GM19239 (cell line): Measurements from ENCODE around the gene BMP15.

ENCODE experiments used
- DNase-seq: peaks from one replicate; pipeline ENCODE4 v3.0.0; 2011; ENCODE audit warnings: low spot score; ENCODE audit not compliant: insufficient read length
- FAIRE-seq: peaks from 2 replicates; lab custom pipeline; 2011; peaks lifted over from hg19 to GRCh38; lab: Jason Lieb, UNC

The BMP15 gene

GRCh38 chrX:50910685-50911176 lies at the start of gene BMP15:
TSS of gene BMP15 (plus strand) at chrX:50910735. CDS start at chrX:50910784, 49 bp downstream.
- FAIRE-seq (no peak), DNase-seq (no peak)

DNA sequence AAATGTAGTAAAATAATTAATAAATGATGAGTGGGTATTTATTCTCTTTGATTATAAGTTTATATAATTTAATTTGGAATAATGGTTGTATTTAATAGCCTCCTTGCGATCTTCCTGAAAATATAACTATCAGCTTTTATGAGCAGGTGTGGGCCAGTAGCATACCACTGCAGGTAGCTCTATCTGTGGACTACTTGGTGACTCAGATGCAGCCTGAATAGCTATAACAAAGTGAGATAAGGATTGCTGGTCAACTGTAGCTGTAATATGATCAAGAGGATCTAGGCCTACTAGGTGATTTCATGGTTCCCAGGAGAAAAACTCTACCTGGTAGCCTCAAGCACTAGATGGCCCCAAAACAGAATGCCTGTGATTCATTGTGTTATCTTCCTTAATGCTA lies 47.1 kb upstream of the BMP15 start:
- FAIRE-seq: no peak

DNA sequence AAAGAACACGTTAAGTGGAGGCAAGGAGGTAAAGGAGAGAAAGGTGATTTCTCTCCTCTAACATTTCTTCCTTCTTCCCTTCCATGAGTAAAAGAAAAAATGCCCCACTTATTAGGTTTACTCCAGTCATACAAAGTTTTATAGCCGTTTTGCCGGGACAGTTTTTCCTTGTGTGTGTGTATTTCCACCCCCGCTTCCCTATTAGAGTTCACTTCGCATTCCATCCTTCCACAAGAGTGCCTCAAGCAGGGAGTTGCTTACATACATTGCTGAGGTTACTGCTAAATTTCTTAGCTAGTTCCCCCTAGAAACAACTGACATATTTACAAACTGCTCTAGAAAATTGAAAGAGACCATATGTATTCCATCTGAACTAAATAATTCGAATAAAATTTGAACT lies 45.2 kb upstream of the BMP15 start:
- DNase-seq: no peak
- FAIRE-seq: no peak

More for the DNA sequence above, 47.1 kb upstream of the BMP15 start:
- no peak for DNase-seq

DNA sequence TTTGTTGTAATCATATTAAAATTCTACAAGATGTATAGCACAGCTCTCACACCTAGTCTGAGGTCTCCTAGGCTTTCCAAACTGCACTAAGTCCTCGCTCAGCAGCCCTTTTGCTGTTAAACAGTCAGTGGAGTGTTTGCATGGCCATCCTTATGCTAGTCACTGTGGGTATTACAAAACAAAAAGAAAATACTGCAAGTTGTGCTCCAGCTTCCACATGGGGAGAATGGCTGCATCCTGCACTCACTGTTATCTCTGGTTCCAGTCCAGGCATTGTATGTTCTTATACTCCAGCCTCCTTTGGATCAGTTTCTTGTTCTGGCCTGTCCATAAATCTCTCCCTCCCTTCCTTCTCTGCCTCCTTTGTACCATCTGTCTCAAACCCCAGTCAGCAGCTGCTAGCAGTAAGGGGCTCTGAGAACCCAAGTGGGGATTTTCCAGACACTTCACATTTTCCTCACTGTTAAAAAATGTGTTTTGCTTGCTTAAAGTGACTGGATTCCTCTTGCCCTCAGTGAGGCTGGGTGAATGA lies 38.5 kb upstream of the BMP15 start:
- no peak for DNase-seq
- FAIRE-seq: no peak

DNA sequence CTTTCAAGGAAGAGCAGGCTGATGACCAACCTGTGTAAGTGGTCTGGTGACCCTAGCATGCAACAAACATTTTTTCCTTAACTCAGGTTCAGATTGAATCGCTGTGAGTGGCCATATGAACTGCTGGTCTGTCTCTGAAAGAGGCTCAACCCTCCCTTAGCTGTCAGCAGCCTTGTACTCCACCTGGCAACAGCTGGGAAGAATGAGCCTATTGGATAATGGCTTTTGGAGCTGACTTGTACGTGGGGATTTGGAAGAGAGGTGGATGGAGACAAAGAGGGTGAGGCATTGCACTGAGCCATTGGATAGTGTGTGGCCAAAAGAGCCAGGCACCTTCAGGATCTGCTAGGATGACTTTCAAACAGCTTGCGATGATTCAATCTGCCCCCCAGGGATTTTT lies 35.7 kb upstream of the BMP15 start:
- no peak for FAIRE-seq
- DNase-seq: no peak

GRCh38 chrX:50876551-50876950 lies 34.0 kb upstream of the BMP15 start:
- FAIRE-seq (no peak), DNase-seq (no peak)

DNA sequence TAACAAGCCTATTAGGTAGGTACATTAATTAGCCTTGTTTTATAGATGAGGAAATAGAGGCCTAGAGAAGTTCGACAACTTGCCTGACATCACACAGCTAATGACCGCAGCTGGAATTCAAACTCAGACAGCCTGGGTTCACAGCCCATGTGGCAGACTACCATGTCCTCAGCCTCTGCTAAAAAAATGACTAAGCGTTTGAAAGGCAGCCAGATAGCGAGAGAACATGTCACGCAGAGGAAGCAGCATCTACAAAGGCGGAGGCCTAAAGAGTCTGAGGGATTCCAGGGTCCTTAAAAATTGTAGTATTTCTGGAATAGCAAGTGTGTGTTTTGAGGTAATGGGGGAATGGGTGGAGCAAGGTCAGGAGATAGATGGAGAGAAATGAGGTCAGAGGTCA lies 33.2 kb upstream of the BMP15 start:
- no peak for DNase-seq
- FAIRE-seq: no peak

DNA sequence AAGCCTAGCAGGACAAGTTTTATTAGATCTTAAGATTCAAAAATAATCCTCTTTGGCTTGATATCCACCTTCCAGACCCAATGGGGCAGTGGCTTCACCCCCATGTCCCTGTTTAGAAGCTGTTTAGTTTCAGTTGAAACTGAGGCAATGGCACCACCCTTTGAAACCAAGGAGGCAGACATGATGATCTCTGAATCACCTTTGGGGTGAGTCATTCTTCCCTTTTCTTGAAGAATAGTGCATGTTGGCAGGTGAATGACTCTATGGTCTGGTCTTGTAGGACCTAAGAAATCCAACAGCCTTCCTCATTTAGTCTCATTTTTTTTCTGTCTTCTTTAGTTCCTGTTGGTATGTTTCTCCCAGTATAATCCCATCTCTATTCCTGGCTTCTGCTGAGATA lies 29.5 kb upstream of the BMP15 start:
- DNase-seq (no peak), FAIRE-seq (no peak)

DNA sequence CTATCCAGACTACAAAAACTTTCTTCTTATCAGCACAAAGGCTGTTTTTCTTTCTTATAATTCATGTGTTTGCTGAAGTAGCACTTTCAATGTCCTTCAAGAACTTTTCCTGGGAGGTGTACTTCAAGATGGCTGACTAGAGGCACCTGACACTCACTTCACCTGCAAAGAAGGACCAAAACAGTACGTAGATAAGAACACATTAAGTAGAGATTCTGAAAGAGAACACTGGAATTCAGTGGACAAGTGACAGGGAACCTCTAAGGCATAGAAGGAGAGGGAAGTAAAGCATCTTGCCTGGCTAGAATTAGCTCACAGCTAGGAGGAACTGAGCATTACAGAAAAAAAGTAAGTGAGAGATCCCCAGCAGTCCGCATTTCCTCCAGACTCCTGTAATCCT lies 21.7 kb upstream of the BMP15 start:
- DNase-seq (no peak), FAIRE-seq (no peak)

DNA sequence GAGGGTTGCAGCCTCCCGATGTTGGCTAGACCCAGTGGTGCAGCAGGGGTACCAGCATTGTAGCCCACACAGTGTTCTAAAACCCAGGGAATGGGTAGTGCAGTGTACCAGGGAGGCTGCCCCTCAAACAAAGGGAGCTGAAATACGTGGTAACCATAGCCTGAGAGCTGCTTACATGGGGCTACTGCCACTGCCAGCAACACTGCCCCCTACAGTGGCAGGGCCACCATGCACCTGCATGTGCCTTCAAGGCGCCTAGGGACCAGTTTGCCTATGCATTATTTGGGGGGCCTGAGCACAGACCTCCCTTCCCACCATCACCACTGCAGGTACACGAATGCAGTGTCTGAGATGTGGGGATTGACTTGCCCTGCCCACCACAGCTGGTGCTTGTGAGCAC lies 21.0 kb upstream of the BMP15 start:
- no peak for DNase-seq

GRCh38 chrX:50893047-50893446 lies 17.5 kb upstream of the BMP15 start:
- no peak for DNase-seq
- no peak for FAIRE-seq

More for the DNA sequence above, 21.0 kb upstream of the BMP15 start:
- no peak for FAIRE-seq

DNA sequence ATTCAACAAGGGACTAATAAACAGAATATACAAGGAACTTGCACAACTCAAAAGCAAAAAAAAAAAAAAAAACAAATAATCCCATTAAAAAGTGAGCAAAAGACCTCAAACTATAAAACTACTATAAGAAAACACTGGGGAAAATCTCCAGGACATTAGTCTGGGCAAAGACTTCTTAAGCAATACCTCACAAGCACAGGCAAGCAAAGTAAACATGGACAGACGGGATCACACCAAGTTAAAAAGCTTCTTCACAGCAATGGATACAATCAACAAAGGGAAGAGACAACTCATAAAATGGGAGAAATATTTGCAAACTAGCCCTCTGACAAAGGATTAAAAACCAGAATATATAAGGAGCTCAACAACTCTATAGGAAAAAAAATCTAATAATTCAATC lies 17.1 kb upstream of the BMP15 start:
- no peak for DNase-seq
- no peak for FAIRE-seq

- FAIRE-seq: no peak
- no peak for DNase-seq
These were observed 5.2 kb upstream of the BMP15 start for GRCh38 chrX:50905334-50905733.

GRCh38 chrX:50913520-50913919 lies 3.0 kb downstream of the BMP15 start:
- DNase-seq: no peak
- no peak for FAIRE-seq

GRCh38 chrX:50920132-50920531 lies 9.6 kb downstream of the BMP15 start:
- FAIRE-seq (no peak), DNase-seq (no peak)

- no peak for FAIRE-seq
These were observed 16.6 kb downstream of the BMP15 start for GRCh38 chrX:50927127-50927526.

DNA sequence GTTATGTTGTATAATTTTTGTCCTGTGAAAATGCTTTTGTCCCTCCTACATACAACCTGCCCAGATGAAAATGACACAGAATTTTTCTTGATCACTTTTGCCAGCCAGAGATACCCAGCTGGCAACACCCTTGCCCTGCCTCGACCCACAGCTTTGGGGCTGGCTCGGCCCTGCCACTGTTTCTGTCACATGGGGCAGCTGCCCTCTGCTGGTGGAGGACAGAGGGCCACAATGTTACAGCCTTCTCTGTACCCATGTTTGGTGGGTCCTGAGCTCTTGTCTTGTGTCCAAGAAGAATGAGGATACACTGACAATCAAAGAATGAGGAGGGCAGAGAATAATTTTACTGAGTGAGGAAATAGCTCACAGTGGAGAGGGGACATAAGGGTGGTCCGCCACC lies 31.1 kb downstream of the BMP15 start:
- FAIRE-seq (no peak), DNase-seq (no peak)

More at GRCh38 chrX:50927127-50927526, 16.6 kb downstream of the BMP15 start:
- DNase-seq: no peak

DNA sequence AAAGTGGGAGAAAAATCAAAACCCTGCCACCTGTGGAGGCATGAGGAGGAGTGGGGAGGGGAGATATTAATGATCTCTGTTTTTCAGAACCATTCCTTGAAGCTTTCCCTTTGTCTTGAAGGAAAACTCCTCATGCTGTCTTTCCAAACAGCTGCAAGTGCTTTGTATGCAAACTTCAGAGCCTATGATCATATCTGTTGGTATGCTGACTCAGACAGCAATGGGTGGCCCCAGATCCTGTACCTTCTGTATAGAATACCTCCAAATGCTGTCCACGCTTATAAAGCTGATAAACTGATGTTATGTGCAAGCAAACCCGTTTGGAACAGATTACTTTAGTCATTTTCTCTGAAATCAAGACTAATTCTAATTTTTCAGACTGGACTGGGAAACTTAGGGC lies 31.9 kb downstream of the BMP15 start:
- FAIRE-seq: no peak
- no peak for DNase-seq

DNA sequence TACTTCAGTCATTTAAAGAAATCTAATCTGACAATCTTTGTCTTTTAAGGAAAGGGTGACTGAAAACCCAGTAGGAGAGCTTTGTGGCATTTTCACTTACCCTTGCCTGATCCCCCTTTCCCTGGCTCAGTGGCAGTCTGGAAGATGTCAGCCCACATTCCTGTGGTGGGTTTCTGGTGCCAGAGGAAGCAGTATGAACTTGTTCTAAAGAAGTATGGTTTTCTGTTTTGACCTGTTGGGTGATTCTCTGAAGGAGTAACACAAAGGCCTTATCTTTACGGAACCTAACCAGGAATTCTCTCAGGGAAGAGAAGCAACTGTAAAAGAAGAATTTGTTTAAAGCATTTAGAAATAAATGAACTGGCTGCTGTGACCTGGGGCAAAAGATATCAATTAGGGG lies 41.9 kb downstream of the BMP15 start:
- DNase-seq (no peak), FAIRE-seq (no peak)

- DNase-seq (no peak), FAIRE-seq (no peak)
These were observed 43.3 kb downstream of the BMP15 start for GRCh38 chrX:50953832-50954231.

GRCh38 chrX:50962156-50962555 lies 51.6 kb downstream of the BMP15 start:
- FAIRE-seq (no peak), DNase-seq (no peak)

DNA sequence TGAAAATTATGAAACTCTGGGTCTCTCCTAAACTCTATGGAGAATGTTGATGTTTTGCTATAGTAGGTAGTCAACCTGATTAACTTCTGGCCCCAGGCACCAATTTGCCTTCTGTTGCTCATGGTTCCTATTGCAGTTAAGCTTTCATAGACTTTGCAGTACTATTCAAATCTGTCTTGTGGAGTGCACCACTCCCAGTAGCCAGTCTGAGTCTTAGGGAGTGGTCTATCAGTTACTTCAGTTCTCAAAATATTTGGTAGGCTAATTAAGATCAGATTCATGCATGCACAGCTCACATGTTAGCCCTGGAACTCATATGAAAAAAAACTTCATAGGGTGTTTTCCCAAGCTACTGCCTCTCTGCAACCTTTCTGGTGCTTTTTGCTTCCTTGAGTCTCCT lies 53.3 kb downstream of the BMP15 start:
- DNase-seq (no peak), FAIRE-seq (no peak)
